Measurements from ENCODE around the gene FBN3. TPM values are rescaled to one million over a fixed set of nuclear protein-coding genes. Genes with fewer than 3 reads are reported as not detected.

FBN3 gene
- total RNA-seq, 4 donors from 2014 or later = 0.05 to 0.17 TPM; not detected in 2

- Histone ChIP-seq H3K36me3 (no peaks in the 10 kb centered on the region), H3K27me3 (peaks cover 5% of the 10 kb centered on the region), H3K4me1 (no peaks in the 10 kb centered on the region), H3K4me3 (no peak overlapping the region), H3K9me3 (no peaks in the 10 kb centered on the region), H3K27ac (no peak overlapping the region)
- WGBS = 97% methylated on average over 10 of the region's 15 CpGs
- no peak for DNase-seq (ENCODE audit: low spot score in 2 of 2)
- no peak for TF ChIP-seq EP300 (IDR thresholded peaks at IDR 0.05)
- TF ChIP-seq POLR2AphosphoS5 (IDR thresholded peaks at IDR 0.05) = no peak
- TF ChIP-seq, protein P1, sequence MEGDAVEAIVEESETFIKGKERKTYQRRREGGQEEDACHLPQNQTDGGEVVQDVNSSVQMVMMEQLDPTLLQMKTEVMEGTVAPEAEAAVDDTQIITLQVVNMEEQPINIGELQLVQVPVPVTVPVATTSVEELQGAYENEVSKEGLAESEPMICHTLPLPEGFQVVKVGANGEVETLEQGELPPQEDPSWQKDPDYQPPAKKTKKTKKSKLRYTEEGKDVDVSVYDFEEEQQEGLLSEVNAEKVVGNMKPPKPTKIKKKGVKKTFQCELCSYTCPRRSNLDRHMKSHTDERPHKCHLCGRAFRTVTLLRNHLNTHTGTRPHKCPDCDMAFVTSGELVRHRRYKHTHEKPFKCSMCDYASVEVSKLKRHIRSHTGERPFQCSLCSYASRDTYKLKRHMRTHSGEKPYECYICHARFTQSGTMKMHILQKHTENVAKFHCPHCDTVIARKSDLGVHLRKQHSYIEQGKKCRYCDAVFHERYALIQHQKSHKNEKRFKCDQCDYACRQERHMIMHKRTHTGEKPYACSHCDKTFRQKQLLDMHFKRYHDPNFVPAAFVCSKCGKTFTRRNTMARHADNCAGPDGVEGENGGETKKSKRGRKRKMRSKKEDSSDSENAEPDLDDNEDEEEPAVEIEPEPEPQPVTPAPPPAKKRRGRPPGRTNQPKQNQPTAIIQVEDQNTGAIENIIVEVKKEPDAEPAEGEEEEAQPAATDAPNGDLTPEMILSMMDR (IDR thresholded peaks at IDR 0.05) = no peak
- TF ChIP-seq POLR2A (IDR thresholded peaks at IDR 0.05) = no peak
These were observed 61.5 kb downstream of the FBN3 start for GRCh38 chr19:8087876-8088275.

- Histone ChIP-seq H3K9me3 (no peaks in the 10 kb centered on the region), H3K36me3 (no peaks in the 10 kb centered on the region), H3K4me3 (no peak overlapping the region), H3K4me1 (no peaks in the 10 kb centered on the region), H3K27me3 (peaks cover 5% of the 10 kb centered on the region), H3K27ac (no peak overlapping the region)
- DNase-seq (ENCODE audit: low spot score in 2 of 2) = no peak
- 96% methylated on average over 9 of the region's 13 CpGs for WGBS
- TF ChIP-seq POLR2A (IDR thresholded peaks at IDR 0.05) (no peak), POLR2AphosphoS5 (IDR thresholded peaks at IDR 0.05) (no peak)
- TF ChIP-seq, protein P1 (IDR thresholded peaks at IDR 0.05) = no peak
These were observed 62.5 kb downstream of the FBN3 start for GRCh38 chr19:8086849-8087248.

- H3K27me3 ChIP-seq = peaks cover 5% of the 10 kb centered on the region
- whole genome bisulfite sequencing = 78% methylated on average over 16 of the region's 20 CpGs
- H3K36me3 ChIP-seq = no peaks in the 10 kb centered on the region
- H3K9me3 ChIP-seq = no peaks in the 10 kb centered on the region
- no peak for DNase-seq (ENCODE audit: low spot score in 2 of 2)
- H3K27ac ChIP-seq = no peak overlapping the region
- H3K4me1 ChIP-seq = no peaks in the 10 kb centered on the region
- TF ChIP-seq POLR2A (IDR thresholded peaks at IDR 0.05) = no peak
- TF ChIP-seq, protein P1 (IDR thresholded peaks at IDR 0.05) = no peak
- TF ChIP-seq POLR2AphosphoS5 (IDR thresholded peaks at IDR 0.05) = no peak
- no peak for TF ChIP-seq EP300 (IDR thresholded peaks at IDR 0.05)
- no peak overlapping the region for H3K4me3 ChIP-seq
These were observed 63.6 kb downstream of the FBN3 start for GRCh38 chr19:8085598-8086408.

DNA sequence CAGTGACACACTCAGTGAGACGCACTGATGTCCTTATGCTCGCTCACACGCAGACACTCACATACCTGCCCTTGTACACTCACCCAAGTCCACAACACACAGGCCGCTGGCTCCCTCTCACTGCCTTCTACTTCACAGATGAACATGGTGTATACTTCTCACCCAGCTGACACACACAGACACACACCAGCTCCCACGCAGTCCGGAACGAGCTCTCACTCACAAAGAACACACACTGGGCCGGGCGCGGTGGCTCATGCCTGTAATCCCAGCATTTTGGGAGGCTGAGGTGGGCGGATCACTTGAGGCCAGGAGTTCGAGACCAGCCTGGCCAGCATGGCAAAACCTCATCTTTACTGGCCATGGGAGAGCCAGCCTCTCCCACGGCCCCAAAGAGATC is 65.2 kb downstream of the FBN3 start:
- Histone ChIP-seq H3K4me1 (no peaks in the 10 kb centered on the region), H3K9me3 (no peaks in the 10 kb centered on the region), H3K27ac (no peak overlapping the region), H3K36me3 (no peaks in the 10 kb centered on the region), H3K4me3 (no peak overlapping the region), H3K27me3 (peaks cover 5% of the 10 kb centered on the region)
- 92% methylated on average over 12 of the region's 13 CpGs for WGBS
- DNase-seq (ENCODE audit: low spot score in 2 of 2) = no peak
- TF ChIP-seq EP300 (IDR thresholded peaks at IDR 0.05) (no peak), POLR2AphosphoS5 (IDR thresholded peaks at IDR 0.05) (no peak), POLR2A (IDR thresholded peaks at IDR 0.05) (no peak)
- TF ChIP-seq, protein P1 (IDR thresholded peaks at IDR 0.05) = no peak

DNA sequence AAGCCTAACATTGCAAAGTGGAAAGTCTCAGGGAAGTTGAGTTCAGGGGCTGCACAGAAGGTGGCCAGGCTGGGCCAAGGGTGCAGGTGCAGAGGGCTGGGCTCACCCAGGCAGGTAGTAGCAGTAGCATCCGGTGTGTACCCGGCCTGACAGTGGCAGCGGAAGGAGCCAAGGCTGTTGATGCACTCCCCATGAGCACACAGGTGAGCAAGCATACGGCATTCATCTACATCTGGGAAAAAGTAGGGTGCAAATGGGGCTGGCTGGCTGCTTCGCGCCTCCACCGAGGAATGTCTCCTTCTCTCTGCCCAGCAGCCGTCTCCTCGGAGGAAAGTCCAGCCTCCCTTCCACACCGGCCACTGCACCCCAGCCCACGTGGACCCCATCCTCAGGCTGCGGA is 66.3 kb downstream of the FBN3 start:
- 93% methylated on average over 8 of the region's 12 CpGs for WGBS
- H3K9me3 ChIP-seq = no peaks in the 10 kb centered on the region
- no peaks in the 10 kb centered on the region for H3K36me3 ChIP-seq
- no peak overlapping the region for H3K4me3 ChIP-seq
- no peak for DNase-seq (ENCODE audit: low spot score in 2 of 2)
- H3K27ac ChIP-seq = no peak overlapping the region
- TF ChIP-seq POLR2AphosphoS5 (IDR thresholded peaks at IDR 0.05) = no peak
- TF ChIP-seq POLR2A (IDR thresholded peaks at IDR 0.05) = no peak
- TF ChIP-seq EP300 (IDR thresholded peaks at IDR 0.05) = no peak
- TF ChIP-seq, protein P1 (IDR thresholded peaks at IDR 0.05) = no peak
- H3K27me3 ChIP-seq = peaks cover 4% of the 10 kb centered on the region
- H3K4me1 ChIP-seq = no peaks in the 10 kb centered on the region
